OCI-LY3 (cell line): ENCODE measurements around the gene HNRNPUL1.
A peak's percentile ranks its signal among the peaks of the same experiment; 100 is the strongest.

Source experiments
- H2AFZ ChIP-seq: fragments of 200-600, 300-600 bp; shearing (Covaris generic); 2 replicates; pipeline ENCODE4 v1.6.0; 2014; ENCODE audit warnings: antibody characterized with exemption, low read depth, low read length
- H3K27ac ChIP-seq: fragments of 200-600, 300-600 bp; sonication (generic); 2 replicates; pipeline ENCODE4 v1.5.1; 2014; ENCODE audit warnings: mild to moderate bottlenecking, low read length, moderate library complexity, mixed read lengths
- H3K27me3 ChIP-seq: fragments of 200-600, 300-600 bp; sonication (generic); 2 replicates; pipeline ENCODE4 v1.6.1; 2014; ENCODE audit warnings: low read depth, low read length, mixed read lengths
- H3K36me3 ChIP-seq: fragments of 200-600, 300-600 bp; sonication (generic); replicated peaks from 2 replicates; pipeline ENCODE3; 2014; ENCODE audit warnings: low read depth, low read length, mixed read lengths
- H3K4me1 ChIP-seq: fragments of 300-600, 200-600 bp; sonication (generic); 2 replicates; pipeline ENCODE4 v1.6.1; 2014; ENCODE audit warnings: low read length, mixed read lengths
- H3K4me2 ChIP-seq: fragments of 200-600, 300-600 bp; sonication (generic); 2 replicates; pipeline ENCODE4 v1.6.1; 2014; ENCODE audit warnings: low read length, mixed read lengths
- H3K4me3 ChIP-seq: fragments of 300-600, 200-600 bp; sonication (generic); 2 replicates; pipeline ENCODE4 v1.5.1; 2014; ENCODE audit warnings: antibody characterized with exemption, mild to moderate bottlenecking, low read length, moderate library complexity
- H3K79me2 ChIP-seq: fragments of 300-600, 200-600 bp; shearing (Covaris generic); 2 replicates; pipeline ENCODE4 v1.6.1; 2014; ENCODE audit warnings: mild to moderate bottlenecking, low read length, mixed read lengths
- H3K9ac ChIP-seq: fragments of 300-600, 200-600 bp; shearing (Covaris generic); 2 replicates; pipeline ENCODE4 v1.6.0; 2014; ENCODE audit warnings: mild to moderate bottlenecking, low read length, moderate library complexity
- H3K9me3 ChIP-seq: fragments of 200-600, 300-600 bp; shearing (Covaris generic); 2 replicates; pipeline ENCODE4 v1.6.1; 2014; ENCODE audit warnings: low read length, mixed read lengths; ENCODE audit not compliant: insufficient read depth
- H4K20me1 ChIP-seq: fragments of 200-600, 300-600 bp; sonication (generic); 2 replicates; pipeline ENCODE4 v1.6.1; 2016; ENCODE audit warnings: low read length, mixed read lengths; ENCODE audit not compliant: insufficient read depth
- CTCF ChIP-seq: fragments of 200-600, 300-600 bp; sonication (generic); IDR thresholded peaks from 2 replicates; pipeline ENCODE4 v1.5.1; 2014; ENCODE audit warnings: antibody characterized with exemption, low read length, low read depth
- EZH2phosphoT487 ChIP-seq: fragments of 200-600 bp; shearing (Covaris generic); IDR thresholded peaks from 2 replicates; pipeline ENCODE4 v1.6.1; 2018; ENCODE audit warnings: antibody characterized with exemption, mixed run types, low read depth

The HNRNPUL1 gene

GRCh38 chr19:41334793-41335192 is 70.6 kb downstream of the HNRNPUL1 start:
- Histone ChIP-seq H3K4me3 (no peak overlapping the region), H3K9me3 (no peaks in the 10 kb centered on the region), H3K4me1 (peaks cover 13% of the 10 kb centered on the region; the same call in 1 of the 2 replicates), H3K36me3 (peaks cover 52% of the 10 kb centered on the region), H3K27me3 (no peaks in the 10 kb centered on the region), H3K27ac (no peak overlapping the region), H3K79me2 (peaks cover 33% of the 10 kb centered on the region), H2AFZ (no peak overlapping the region), H3K4me2 (no peak overlapping the region), H4K20me1 (peaks cover 13% of the 10 kb centered on the region; the same call in 1 of the 2 replicates), H3K9ac (no peak overlapping the region)
- TF ChIP-seq CTCF, result no peak
- no peak for TF ChIP-seq EZH2phosphoT487

- Histone ChIP-seq H4K20me1 (peaks cover 16% of the 10 kb centered on the region; the same call in 1 of the 2 replicates), H3K4me2 (no peak overlapping the region), H3K4me3 (no peak overlapping the region), H3K27me3 (no peaks in the 10 kb centered on the region), H3K27ac (no peak overlapping the region), H3K79me2 (peaks cover 38% of the 10 kb centered on the region), H3K4me1 (peaks cover 7% of the 10 kb centered on the region; the same call in 1 of the 2 replicates), H3K36me3 (peaks cover 53% of the 10 kb centered on the region), H3K9ac (no peak overlapping the region), H2AFZ (no peak overlapping the region), H3K9me3 (no peaks in the 10 kb centered on the region)
- no peak for TF ChIP-seq CTCF
Observed at GRCh38 chr19:41335467-41335866, 71.3 kb downstream of the HNRNPUL1 start.

GRCh38 chr19:41339936-41340335 is 75.8 kb downstream of the HNRNPUL1 start:
- Histone ChIP-seq H4K20me1 (peaks cover 18% of the 10 kb centered on the region), H3K4me3 (no peak overlapping the region), H3K9ac (no peak overlapping the region), H3K4me2 (no peak overlapping the region), H3K9me3 (no peaks in the 10 kb centered on the region), H3K27ac (no peak overlapping the region), H3K4me1 (peaks cover 6% of the 10 kb centered on the region; the same call in 1 of the 2 replicates), H3K79me2 (peaks cover 53% of the 10 kb centered on the region), H3K27me3 (no peaks in the 10 kb centered on the region), H3K36me3 (peaks cover 59% of the 10 kb centered on the region), H2AFZ (no peak overlapping the region)
- no peak for TF ChIP-seq EZH2phosphoT487
- TF ChIP-seq CTCF, result no peak

GRCh38 chr19:41341669-41342490 is 77.7 kb downstream of the HNRNPUL1 start:
- Histone ChIP-seq H3K9ac (no peak overlapping the region), H3K4me2 (no peak overlapping the region), H3K27me3 (no peaks in the 10 kb centered on the region), H3K79me2 (peaks cover 58% of the 10 kb centered on the region), H3K4me1 (no peaks in the 10 kb centered on the region), H3K36me3 (peaks cover 56% of the 10 kb centered on the region), H3K4me3 (no peak overlapping the region), H3K27ac (no peak overlapping the region), H2AFZ (no peak overlapping the region), H4K20me1 (peaks cover 22% of the 10 kb centered on the region), H3K9me3 (no peaks in the 10 kb centered on the region)
- TF ChIP-seq CTCF (0 out of 2 replicates have a peak, but pooled peaks have one; percentile 7), EZH2phosphoT487 (no peak)
